Measurements from ENCODE around the gene SNX24. TPM values are rescaled to one million over a fixed set of nuclear protein-coding genes. Genes with fewer than 3 reads are reported as not detected.

Gene SNX24
- total and polyA plus RNA-seq, 10 of the 15 experiments (the other 5 are each of a cell fraction or from before 2014, with no cell fraction given) = 0.15 to 6.6 (median 4.1) TPM

DNA sequence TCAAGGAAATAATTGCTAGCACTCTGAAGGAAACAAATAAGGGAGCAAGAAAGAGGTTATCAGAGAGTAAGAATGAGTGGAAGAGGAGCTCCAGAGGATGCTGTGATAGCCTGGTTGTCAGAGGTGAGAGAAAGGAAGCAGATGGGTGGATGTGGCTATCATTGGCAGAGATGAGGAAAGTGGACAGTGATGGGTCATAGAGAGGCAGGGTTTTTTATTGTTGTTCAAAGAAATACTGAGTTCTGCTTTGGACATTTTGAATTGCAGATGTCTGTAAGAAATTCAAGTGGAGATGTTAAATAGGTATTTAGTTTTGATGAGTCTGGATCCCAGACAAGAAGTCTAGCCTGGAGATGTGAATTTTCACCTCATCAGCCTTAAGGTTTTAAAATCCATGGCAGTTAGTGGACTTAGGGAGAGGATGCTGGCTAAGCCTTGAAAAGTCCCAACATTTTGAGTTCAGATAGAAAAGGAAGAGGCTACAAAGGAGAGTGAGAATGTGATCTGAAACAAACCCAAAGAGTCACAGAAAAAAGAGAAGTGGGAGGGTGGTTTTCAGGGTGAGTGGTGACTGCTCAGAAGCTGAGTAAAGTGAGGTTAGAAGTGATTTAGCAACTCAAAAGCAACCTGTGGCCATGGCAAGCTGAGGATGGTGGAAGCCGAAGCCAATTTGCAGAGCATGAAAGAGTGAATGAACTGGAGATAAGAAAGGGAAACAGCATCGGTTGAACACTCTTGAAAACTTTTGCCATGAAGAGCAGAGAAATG lies 140.7 kb downstream of the SNX24 start (continued):
- TF ChIP-seq, protein P1, sequence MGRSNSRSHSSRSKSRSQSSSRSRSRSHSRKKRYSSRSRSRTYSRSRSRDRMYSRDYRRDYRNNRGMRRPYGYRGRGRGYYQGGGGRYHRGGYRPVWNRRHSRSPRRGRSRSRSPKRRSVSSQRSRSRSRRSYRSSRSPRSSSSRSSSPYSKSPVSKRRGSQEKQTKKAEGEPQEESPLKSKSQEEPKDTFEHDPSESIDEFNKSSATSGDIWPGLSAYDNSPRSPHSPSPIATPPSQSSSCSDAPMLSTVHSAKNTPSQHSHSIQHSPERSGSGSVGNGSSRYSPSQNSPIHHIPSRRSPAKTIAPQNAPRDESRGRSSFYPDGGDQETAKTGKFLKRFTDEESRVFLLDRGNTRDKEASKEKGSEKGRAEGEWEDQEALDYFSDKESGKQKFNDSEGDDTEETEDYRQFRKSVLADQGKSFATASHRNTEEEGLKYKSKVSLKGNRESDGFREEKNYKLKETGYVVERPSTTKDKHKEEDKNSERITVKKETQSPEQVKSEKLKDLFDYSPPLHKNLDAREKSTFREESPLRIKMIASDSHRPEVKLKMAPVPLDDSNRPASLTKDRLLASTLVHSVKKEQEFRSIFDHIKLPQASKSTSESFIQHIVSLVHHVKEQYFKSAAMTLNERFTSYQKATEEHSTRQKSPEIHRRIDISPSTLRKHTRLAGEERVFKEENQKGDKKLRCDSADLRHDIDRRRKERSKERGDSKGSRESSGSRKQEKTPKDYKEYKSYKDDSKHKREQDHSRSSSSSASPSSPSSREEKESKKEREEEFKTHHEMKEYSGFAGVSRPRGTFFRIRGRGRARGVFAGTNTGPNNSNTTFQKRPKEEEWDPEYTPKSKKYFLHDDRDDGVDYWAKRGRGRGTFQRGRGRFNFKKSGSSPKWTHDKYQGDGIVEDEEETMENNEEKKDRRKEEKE (IDR thresholded peaks at IDR 0.05) = no peak
- no peak for TF ChIP-seq NFYA (IDR thresholded peaks at IDR 0.05; ENCODE audit: borderline replicate concordance, low read depth, low read length)
- TF ChIP-seq, protein P2, sequence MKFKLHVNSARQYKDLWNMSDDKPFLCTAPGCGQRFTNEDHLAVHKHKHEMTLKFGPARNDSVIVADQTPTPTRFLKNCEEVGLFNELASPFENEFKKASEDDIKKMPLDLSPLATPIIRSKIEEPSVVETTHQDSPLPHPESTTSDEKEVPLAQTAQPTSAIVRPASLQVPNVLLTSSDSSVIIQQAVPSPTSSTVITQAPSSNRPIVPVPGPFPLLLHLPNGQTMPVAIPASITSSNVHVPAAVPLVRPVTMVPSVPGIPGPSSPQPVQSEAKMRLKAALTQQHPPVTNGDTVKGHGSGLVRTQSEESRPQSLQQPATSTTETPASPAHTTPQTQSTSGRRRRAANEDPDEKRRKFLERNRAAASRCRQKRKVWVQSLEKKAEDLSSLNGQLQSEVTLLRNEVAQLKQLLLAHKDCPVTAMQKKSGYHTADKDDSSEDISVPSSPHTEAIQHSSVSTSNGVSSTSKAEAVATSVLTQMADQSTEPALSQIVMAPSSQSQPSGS (IDR thresholded peaks at IDR 0.05; ENCODE audit: low read length) = peak; percentile 49; the same call in 1 of the 2 replicates
- TF ChIP-seq KAT2A (conservative IDR thresholded peaks at IDR 0.05; ENCODE audit: control insufficient read depth, low read depth, low read length) = no peak
- TF ChIP-seq WRNIP1 (IDR thresholded peaks at IDR 0.05; ENCODE audit: borderline replicate concordance, low read depth, low read length) = no peak
- TF ChIP-seq ZZZ3 (IDR thresholded peaks at IDR 0.05; ENCODE audit: control insufficient read depth, insufficient read length, low read depth) = no peak
- peak; percentile 32; the same call in 1 of the 2 replicates for TF ChIP-seq ZNF24 (IDR thresholded peaks at IDR 0.05)
- TF ChIP-seq SPI1 (IDR thresholded peaks at IDR 0.05; ENCODE audit: borderline replicate concordance, insufficient read depth, low read depth, low read length) = peak; percentile 95
- peak; percentile 36; the same call in 1 of the 2 replicates for TF ChIP-seq NFIC (IDR thresholded peaks at IDR 0.05; ENCODE audit: low read depth, low read length)
- TF ChIP-seq, protein P3, sequence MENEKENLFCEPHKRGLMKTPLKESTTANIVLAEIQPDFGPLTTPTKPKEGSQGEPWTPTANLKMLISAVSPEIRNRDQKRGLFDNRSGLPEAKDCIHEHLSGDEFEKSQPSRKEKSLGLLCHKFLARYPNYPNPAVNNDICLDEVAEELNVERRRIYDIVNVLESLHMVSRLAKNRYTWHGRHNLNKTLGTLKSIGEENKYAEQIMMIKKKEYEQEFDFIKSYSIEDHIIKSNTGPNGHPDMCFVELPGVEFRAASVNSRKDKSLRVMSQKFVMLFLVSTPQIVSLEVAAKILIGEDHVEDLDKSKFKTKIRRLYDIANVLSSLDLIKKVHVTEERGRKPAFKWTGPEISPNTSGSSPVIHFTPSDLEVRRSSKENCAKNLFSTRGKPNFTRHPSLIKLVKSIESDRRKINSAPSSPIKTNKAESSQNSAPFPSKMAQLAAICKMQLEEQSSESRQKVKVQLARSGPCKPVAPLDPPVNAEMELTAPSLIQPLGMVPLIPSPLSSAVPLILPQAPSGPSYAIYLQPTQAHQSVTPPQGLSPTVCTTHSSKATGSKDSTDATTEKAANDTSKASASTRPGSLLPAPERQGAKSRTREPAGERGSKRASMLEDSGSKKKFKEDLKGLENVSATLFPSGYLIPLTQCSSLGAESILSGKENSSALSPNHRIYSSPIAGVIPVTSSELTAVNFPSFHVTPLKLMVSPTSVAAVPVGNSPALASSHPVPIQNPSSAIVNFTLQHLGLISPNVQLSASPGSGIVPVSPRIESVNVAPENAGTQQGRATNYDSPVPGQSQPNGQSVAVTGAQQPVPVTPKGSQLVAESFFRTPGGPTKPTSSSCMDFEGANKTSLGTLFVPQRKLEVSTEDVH (IDR thresholded peaks at IDR 0.05; ENCODE audit: low read depth, partially characterized antibody) = no peak
- TF ChIP-seq SMC3 (IDR thresholded peaks at IDR 0.05; ENCODE audit: borderline replicate concordance, low read length) = no peak
- peak; percentile 89 for TF ChIP-seq RUNX3 (IDR thresholded peaks at IDR 0.05; ENCODE audit: low read length)
- TF ChIP-seq ZNF622 (IDR thresholded peaks at IDR 0.05) = no peak
